ENCODE results near the gene CIZ1. TPM values are rescaled to one million over a fixed set of nuclear protein-coding genes. Genes with fewer than 3 reads are reported as not detected.

The CIZ1 gene
- total RNA-seq, 1 experiment from 2014 or later, result 111 TPM

GRCh38 chr9:128193469-128194096 lies 2.2 kb upstream of the CIZ1 start:
- ChIA-PET CTCF (interaction anchor here (0.6 kb wide), 2 partner anchors 29 to 947 kb away, joined by 3 to 5 read pairs; no protein-coding TSS in a partner anchor), POLR2A (no interaction called here)
- H3K4me3 ChIP-seq (ENCODE audit: low read depth in 2 of 2, low read length in 2 of 2), result peak overlapping the region; percentile 67 to 68; a peak in 3 of 4 replicates
- TF ChIP-seq POLR2AphosphoS5 (IDR thresholded peaks at IDR 0.05; ENCODE audit: low read depth, low read length), result no peak
- peak overlapping the region; percentile 70 for H3K27ac ChIP-seq (ENCODE audit: low read length)
- H3K9me3 ChIP-seq (ENCODE audit: control insufficient read depth, insufficient read depth, low read depth, low read length), result no peaks in the 10 kb centered on the region
- no peaks in the 10 kb centered on the region; the same call in 1 of the 2 replicates for H3K4me1 ChIP-seq (ENCODE audit: control insufficient read depth, insufficient read depth, low read length)
- H3K27me3 ChIP-seq (ENCODE audit: control insufficient read depth, insufficient read depth, low read length), result no peaks in the 10 kb centered on the region
- DNase-seq (ENCODE audit: low read depth, low spot score), result no peak
- no peak for ATAC-seq
- intact Hi-C loops (cut with micrococcal nuclease; ENCODE audit: unreplicated experiment) (no loop called here), in situ Hi-C loops (cut with HindIII; ENCODE audit: low pct_unique_long_range_greater_than_20kb, low sequenced_read_pairs) (no loop called here)
- H3K36me3 ChIP-seq (ENCODE audit: control insufficient read depth, insufficient read depth, low read length), result no peaks in the 10 kb centered on the region; the same call in none of the 2 replicates
- no TSS peak for BruUV-seq (replicated peaks)

- CTCF ChIA-PET, result interaction anchor here (0.6 kb wide), 1 partner anchor 29 kb away, joined by 3 read pairs; no protein-coding TSS in a partner anchor
- peak; percentile 94 for ATAC-seq
Observed at GRCh38 chr9:128192601-128193371, 1.4 kb upstream of the CIZ1 start.

GRCh38 chr9:128190516-128191405 lies 611 bp downstream of the CIZ1 start:
- no peak for DNase-seq (ENCODE audit: low read depth, low spot score)
- CTCF ChIA-PET, result interaction anchor here (0.6 to 1.1 kb wide), 3 partner anchors 34 to 301 kb away, joined by 3 to 7 read pairs (median 3); no protein-coding TSS in a partner anchor
- ATAC-seq, result peak; percentile 10
- intact Hi-C loops (cut with micrococcal nuclease; ENCODE audit: unreplicated experiment) (no loop called here), in situ Hi-C loops (cut with HindIII; ENCODE audit: low pct_unique_long_range_greater_than_20kb, low sequenced_read_pairs) (no loop called here)
- BruUV-seq (replicated peaks), result TSS peak; percentile 72
- Histone ChIP-seq H3K36me3 (ENCODE audit: control insufficient read depth, insufficient read depth, low read length) (no peaks in the 10 kb centered on the region; the same call in none of the 2 replicates), H3K27ac (ENCODE audit: low read length) (peak overlapping the region; percentile 82), H3K4me3 (ENCODE audit: low read depth in 2 of 2, low read length in 2 of 2) (peak overlapping the region; percentile 67 to 68), H3K27me3 (ENCODE audit: control insufficient read depth, insufficient read depth, low read length) (no peaks in the 10 kb centered on the region), H3K4me1 (ENCODE audit: control insufficient read depth, insufficient read depth, low read length) (no peaks in the 10 kb centered on the region; the same call in 1 of the 2 replicates), H3K9me3 (ENCODE audit: control insufficient read depth, insufficient read depth, low read depth, low read length) (no peaks in the 10 kb centered on the region)
- POLR2A ChIA-PET, result interaction anchor here (0.5 kb wide), 1 partner anchor 230 kb away, joined by 7 read pairs; the partner anchor contains the start of gene CERCAM
- no peak for TF ChIP-seq TCF7L2 (IDR thresholded peaks at IDR 0.05; ENCODE audit: low read depth, low read length)
- TF ChIP-seq CTCF (IDR thresholded peaks at IDR 0.05), result no peak
- no peak for TF ChIP-seq POLR2AphosphoS5 (IDR thresholded peaks at IDR 0.05; ENCODE audit: low read depth, low read length)
- no peak for TF ChIP-seq SIN3A (IDR thresholded peaks at IDR 0.05; ENCODE audit: borderline replicate concordance, insufficient read depth, low read depth, low read length)
- TF ChIP-seq REST (IDR thresholded peaks at IDR 0.05; ENCODE audit: insufficient read depth in 1 of 2, low read depth in 2 of 2, low read length in 1 of 2), result no peak

More at GRCh38 chr9:128192601-128193371, 1.4 kb upstream of the CIZ1 start:
- H3K27me3 ChIP-seq (ENCODE audit: control insufficient read depth, insufficient read depth, low read length), result no peaks in the 10 kb centered on the region
- in situ Hi-C loops (cut with HindIII; ENCODE audit: low pct_unique_long_range_greater_than_20kb, low sequenced_read_pairs), result no loop called here
- TF ChIP-seq TCF7L2 (IDR thresholded peaks at IDR 0.05; ENCODE audit: low read depth, low read length) (no peak), POLR2AphosphoS5 (IDR thresholded peaks at IDR 0.05; ENCODE audit: low read depth, low read length) (no peak), CTCF (IDR thresholded peaks at IDR 0.05) (peak; percentile 84)
- peak overlapping the region; percentile 70 for H3K27ac ChIP-seq (ENCODE audit: low read length)
- no peaks in the 10 kb centered on the region for H3K9me3 ChIP-seq (ENCODE audit: control insufficient read depth, insufficient read depth, low read depth, low read length)
- BruUV-seq (replicated peaks), result no TSS peak
- DNase-seq (ENCODE audit: low read depth, low spot score), result peak; percentile 75
- no peaks in the 10 kb centered on the region; the same call in 1 of the 2 replicates for H3K4me1 ChIP-seq (ENCODE audit: control insufficient read depth, insufficient read depth, low read length)
- H3K4me3 ChIP-seq (ENCODE audit: low read depth in 2 of 2, low read length in 2 of 2), result peak overlapping the region; percentile 67 to 68
- no peaks in the 10 kb centered on the region; the same call in none of the 2 replicates for H3K36me3 ChIP-seq (ENCODE audit: control insufficient read depth, insufficient read depth, low read length)
- POLR2A ChIA-PET, result interaction anchor here (0.7 kb wide), 1 partner anchor 71 kb away, joined by 5 read pairs; no protein-coding TSS in a partner anchor
- intact Hi-C loops (cut with micrococcal nuclease; ENCODE audit: unreplicated experiment), result no loop called here
